H1 (cell line): ENCODE results near the gene CFAP141. TPM values are rescaled to one million over a fixed set of nuclear protein-coding genes. Genes with fewer than 3 reads are reported as not detected.

ENCODE experiments used
- CTCF ChIA-PET: fragments of 300-600 bp; sonication (Branson Sonifier 250); formaldehyde crosslinking; loops from one replicate; lab custom pipeline; 2021; ENCODE audit not compliant: partially characterized antibody; lab: Charles Lee
- POLR2A ChIA-PET: fragments of 300-600 bp; sonication (Branson Sonifier 250); formaldehyde crosslinking; loops from one replicate; lab custom pipeline; 2021; ENCODE audit warnings: inconsistent platforms; ENCODE audit not compliant: partially characterized antibody; lab: Charles Lee
- DNase-seq, 2 experiments: peaks; one replicate each; pipeline versions ENCODE4 v3.0.0 to v3.0.0-alpha.2; 2010 to 2022; ENCODE audit warnings: low spot score in 2 of 2, low read depth in 1 of 2, mixed read lengths in 1 of 2
- FAIRE-seq: peaks from 2 replicates; lab custom pipeline; 2011; peaks lifted over from hg19 to GRCh38; lab: Jason Lieb, UNC
- H2AFZ ChIP-seq: 2 replicates; pipeline ENCODE4 v1.8.1; 2012; ENCODE audit warnings: low read length, inconsistent platforms
- H2AK5ac ChIP-seq: 2 replicates; pipeline ENCODE4 v1.6.1; 2013; ENCODE audit warnings: low read depth, low read length
- H2BK120ac ChIP-seq: replicated peaks from 2 replicates; pipeline ENCODE3; 2013; ENCODE audit warnings: low read depth, low read length, inconsistent platforms
- H2BK12ac ChIP-seq: 2 replicates; pipeline ENCODE4 v1.6.1; 2013; ENCODE audit warnings: low read depth, low read length
- H2BK15ac ChIP-seq: 2 replicates; pipeline ENCODE4 v1.6.1; 2013; ENCODE audit warnings: low read length
- H2BK20ac ChIP-seq: 2 replicates; pipeline ENCODE4 v1.6.1; 2013; ENCODE audit warnings: low read length
- H2BK5ac ChIP-seq: 2 replicates; pipeline ENCODE4 v1.6.1; 2013; ENCODE audit warnings: low read depth, low read length
- H3K14ac ChIP-seq: 2 replicates; pipeline ENCODE4 v1.6.1; 2013; ENCODE audit warnings: inconsistent platforms; ENCODE audit not compliant: insufficient read length
- H3K18ac ChIP-seq: 2 replicates; pipeline ENCODE4 v1.6.1; 2013; ENCODE audit warnings: low read length; ENCODE audit errors: extremely low read depth
- H3K23ac ChIP-seq: 2 replicates; pipeline ENCODE4 v1.6.1; 2013; ENCODE audit warnings: inconsistent platforms; ENCODE audit not compliant: insufficient read length
- H3K23me2 ChIP-seq: 2 replicates; pipeline ENCODE4 v1.6.1; 2013; ENCODE audit warnings: low read depth, low read length
- H3K27ac ChIP-seq: 2 replicates; pipeline ENCODE4 v1.6.1; 2011; ENCODE audit warnings: low read depth, low read length, inconsistent platforms
- H3K27me3 ChIP-seq, 4 experiments: replicated peaks in 1 of 4; 1 replicate in 1 of 4; 2 replicates in 3 of 4; pipeline versions ENCODE4 v1.6.1 to v1.8.1; 2011 to 2013; ENCODE audit warnings: low read length in 3 of 4, mild to moderate bottlenecking in 3 of 4, inconsistent platforms in 2 of 4, mixed read lengths in 2 of 4, moderate library complexity in 1 of 4; ENCODE audit not compliant: control insufficient read depth in 3 of 4, insufficient read depth in 3 of 4; ENCODE audit errors: extremely low read depth in 1 of 4
- H3K36me3 ChIP-seq, 4 experiments: 2 replicates each; pipeline versions ENCODE4 v1.6.1 to v1.8.1; 2011 to 2013; ENCODE audit warnings: mild to moderate bottlenecking in 4 of 4, low read length in 3 of 4, moderate library complexity in 2 of 4, control low read depth in 1 of 4, inconsistent platforms in 1 of 4; ENCODE audit not compliant: insufficient read depth in 4 of 4, control insufficient read depth in 2 of 4
- H3K4ac ChIP-seq: replicated peaks from 2 replicates; pipeline ENCODE3; 2013; ENCODE audit warnings: low read length, low read depth, mixed read lengths, inconsistent platforms; ENCODE audit not compliant: insufficient read length
- H3K4me1 ChIP-seq, 4 experiments: replicated peaks in 1 of 4; 1 replicate in 1 of 4; 2 replicates in 3 of 4; pipeline versions ENCODE4 v1.6.1 to v1.8.1; 2011 to 2013; ENCODE audit warnings: low read length in 3 of 4, inconsistent platforms in 2 of 4, mixed read lengths in 1 of 4; ENCODE audit not compliant: insufficient read depth in 4 of 4, control insufficient read depth in 3 of 4
- H3K4me2 ChIP-seq, 2 experiments: 2 replicates each; pipeline versions ENCODE4 v1.6.1 to v1.8.1; 2011 to 2013; ENCODE audit warnings: low read depth in 2 of 2, low read length in 2 of 2, control low read depth in 1 of 2, inconsistent platforms in 1 of 2, mild to moderate bottlenecking in 1 of 2; ENCODE audit not compliant: insufficient read depth in 1 of 2
- H3K4me3 ChIP-seq, 4 experiments: fragments of 200-600, 300-600 bp in 1 of 4; sonication (generic), shearing (Covaris generic), sonication (Bioruptor Twin) in 1 of 4; 2 replicates each; pipeline versions ENCODE4 v1.5.1 to v1.8.1; 2011 to 2016; ENCODE audit warnings: low read length in 4 of 4, low read depth in 3 of 4, control low read depth in 2 of 4, inconsistent platforms in 2 of 4, mild to moderate bottlenecking in 2 of 4, mixed read lengths in 1 of 4, moderate library complexity in 1 of 4; ENCODE audit not compliant: insufficient read depth in 2 of 4; ENCODE audit errors: extremely low read depth in 1 of 4
- H3K56ac ChIP-seq: replicated peaks from 2 replicates; pipeline ENCODE3; 2013; ENCODE audit warnings: low read depth, mild to moderate bottlenecking, mixed read lengths, low read length, inconsistent platforms; ENCODE audit not compliant: insufficient read length
- H3K79me1 ChIP-seq: 2 replicates; pipeline ENCODE4 v1.6.1; 2013; ENCODE audit warnings: low read depth, low read length, control low read depth
- H3K79me2 ChIP-seq, 2 experiments: 2 replicates each; pipeline versions ENCODE4 v1.6.1 to v1.8.1; 2012 to 2013; ENCODE audit warnings: low read length in 2 of 2, mild to moderate bottlenecking in 2 of 2, inconsistent platforms in 1 of 2; ENCODE audit not compliant: insufficient read depth in 2 of 2, control insufficient read depth in 1 of 2
- H3K9ac ChIP-seq, 4 experiments: replicated peaks in 1 of 4; 1 replicate in 1 of 4; 2 replicates in 3 of 4; pipeline versions ENCODE4 v1.6.1 to v1.8.1; 2011 to 2013; ENCODE audit warnings: low read depth in 3 of 4, low read length in 3 of 4, control low read depth in 2 of 4, mild to moderate bottlenecking in 2 of 4, moderate library complexity in 2 of 4, inconsistent platforms in 1 of 4; ENCODE audit errors: extremely low read depth in 1 of 4
- H3K9me3 ChIP-seq, 2 experiments: 2 replicates each; pipeline versions ENCODE4 v1.6.1 to v1.8.1; 2012 to 2013; ENCODE audit warnings: mild to moderate bottlenecking in 2 of 2, moderate library complexity in 2 of 2, control low read depth in 1 of 2, inconsistent platforms in 1 of 2, low read depth in 1 of 2, low read length in 1 of 2, mixed read lengths in 1 of 2; ENCODE audit not compliant: insufficient read depth in 2 of 2
- H4K20me1 ChIP-seq, 2 experiments: replicated peaks in 1 of 2; 2 replicates each; pipeline versions ENCODE3 to v1.8.1; 2011 to 2013; ENCODE audit warnings: inconsistent platforms in 2 of 2, low read length in 2 of 2, mild to moderate bottlenecking in 1 of 2; ENCODE audit not compliant: insufficient read depth in 2 of 2, control insufficient read depth in 1 of 2
- H4K5ac ChIP-seq: 2 replicates; pipeline ENCODE4 v1.6.1; 2013; ENCODE audit warnings: low read length, low read depth, mixed read lengths, inconsistent platforms; ENCODE audit not compliant: insufficient read length
- H4K8ac ChIP-seq: 2 replicates; pipeline ENCODE4 v1.8.0; 2013; ENCODE audit warnings: mild to moderate bottlenecking, moderate library complexity, low read length, inconsistent platforms; ENCODE audit not compliant: insufficient read depth; ENCODE audit errors: extremely low read depth
- H4K91ac ChIP-seq: replicated peaks from 2 replicates; pipeline ENCODE3; 2013; ENCODE audit warnings: low read length, mixed read lengths, inconsistent platforms; ENCODE audit not compliant: insufficient read length
- CBX5 ChIP-seq: fragments of 300-800, 300-1000 bp; sonication (generic); IDR thresholded peaks from 2 replicates; pipeline ENCODE4 v1.7.1; 2016; ENCODE audit warnings: antibody characterized with exemption, low read length, low read depth
- SRF ChIP-seq: IDR thresholded peaks from 2 replicates; pipeline ENCODE4 v1.6.1; 2011; ENCODE audit warnings: mild to moderate bottlenecking, low read depth, low read length, moderate library complexity
- SUZ12 ChIP-seq: fragments of 200-600 bp; sonication (generic); IDR thresholded peaks from 2 replicates; pipeline ENCODE4 v1.6.1; 2012; ENCODE audit warnings: mild to moderate bottlenecking, inconsistent platforms, low read length, moderate library complexity, mixed read lengths
- TAF1 ChIP-seq: IDR thresholded peaks from 2 replicates; pipeline ENCODE4 v1.6.1; 2011; ENCODE audit warnings: mild to moderate bottlenecking, low read depth, low read length
- WGBS, 2 experiments: shearing (Covaris generic) in 1 of 2; methylation state at CpG; one replicate each; pipeline versions ENCODE4 v1.1.6 to v1.1.7; 2013 to 2015; ENCODE audit warnings: low lambda C conversion rate in 2 of 2, mixed read lengths in 2 of 2, inconsistent platforms in 1 of 2, low coverage in 1 of 2, missing lambda C conversion rate in 1 of 2; ENCODE audit not compliant: insufficient replicate concordance in 2 of 2, insufficient coverage in 1 of 2, insufficient read length in 1 of 2; ENCODE audit errors: extremely low coverage in 1 of 2, missing lambda C conversion rate in 1 of 2; 5-methylcytosine and 5-hydroxymethylcytosine counted together
- polyA plus RNA-seq, 7 experiments: library from polyadenylated mRNA; depleted of rRNA in 3 of 7; stranded (reverse) in 5 of 7; unstranded in 2 of 7; fragments of >200 nt in 5 of 7; fragments of 200-250 nt in 2 of 7; gene quantifications; 1 replicate in 5 of 7; 2 replicates in 1 of 7; 4 replicates in 1 of 7; pipeline versions ENCODE4 v1.2.1 to v1.2.3, GENCODE V29; 2011 to 2013; ENCODE audit warnings: missing spikeins in 2 of 7, mixed read lengths in 2 of 7
- total RNA-seq: library from RNA; stranded (reverse); fragmentation: NEBNext Ultra II Directional; extraction: Animal tissue kit (Norgen Biotek cat#: 25700); gene quantifications from 2 replicates; pipeline ENCODE4 v1.2.1, GENCODE V29; 2021

The CFAP141 gene
- total and polyA plus RNA-seq, 2 of the 8 experiments (the other 6 are each of a cell fraction or from before 2014, with no cell fraction given) = not detected

GRCh38 chr1:154166207-154166606 is 39.9 kb downstream of the CFAP141 start:
- Histone ChIP-seq H3K4me2 (no peak overlapping the region), H2BK120ac (no peak overlapping the region), H3K4ac (no peak overlapping the region), H2AFZ (no peak overlapping the region), H3K4me3 (no peak overlapping the region), H3K4me1 (no peaks in the 10 kb centered on the region), H4K5ac (no peak overlapping the region), H3K18ac (no peak overlapping the region), H2AK5ac (no peak overlapping the region), H4K20me1 (peaks cover 0 to 2% of the 10 kb centered on the region in 2 experiments), H3K79me2 (peaks cover 0 to 17% of the 10 kb centered on the region in 2 experiments; a peak in 1 of 4 replicates), H2BK15ac (no peak overlapping the region), H3K9me3 (no peaks in the 10 kb centered on the region), H3K9ac (no peak overlapping the region), H3K23me2 (no peaks in the 10 kb centered on the region), H3K36me3 (peaks cover 23 to 95% (median 75%) of the 10 kb centered on the region in 4 experiments), H4K91ac (no peak overlapping the region), H2BK12ac (no peak overlapping the region), H3K23ac (no peak overlapping the region), H2BK20ac (no peak overlapping the region), H3K56ac (no peak overlapping the region), H3K27ac (no peak overlapping the region), H3K14ac (no peak overlapping the region), H4K8ac (no peak overlapping the region), H2BK5ac (no peak overlapping the region), H3K79me1 (no peaks in the 10 kb centered on the region), H3K27me3 (no peaks in the 10 kb centered on the region)
- no peak for DNase-seq
- no peak for TF ChIP-seq SUZ12
- TF ChIP-seq SRF = no peak
- no peak for TF ChIP-seq CBX5
- no peak for TF ChIP-seq TAF1
- POLR2A ChIA-PET = interaction anchor here (1.2 to 5.2 kb wide), 5 partner anchors 9 to 54 kb away, joined by 4 to 35 read pairs (median 5); partner anchors contain the start of genes NUP210L and UBAP2L
- WGBS, 2 experiments = 95% methylated on average over 1 of the region's 1 CpG; no CpG with 5 or more reads in 1 of the 2 experiments
- CTCF ChIA-PET = no interaction called here
- FAIRE-seq = no peak
